ELF-1 (cell line): ENCODE data around the gene PAX3.

ENCODE experiments used
- DNase-seq: peaks from one replicate; pipeline ENCODE4 v3.0.0-alpha.2; 2016; ENCODE audit warnings: low read depth, low spot score

Gene PAX3

GRCh38 chr2:222270396-222270795, 28.4 kb downstream of the PAX3 start:
- DNase-seq: no peak

- no peak for DNase-seq
Observed at GRCh38 chr2:222269132-222269531, 29.7 kb downstream of the PAX3 start.

GRCh38 chr2:222268311-222268990, 30.3 kb downstream of the PAX3 start:
- no peak for DNase-seq

GRCh38 chr2:222264791-222265320, 33.9 kb downstream of the PAX3 start:
- no peak for DNase-seq

- no peak for DNase-seq
Observed at GRCh38 chr2:222261504-222261903, 37.3 kb downstream of the PAX3 start.

- DNase-seq: no peak
Observed at GRCh38 chr2:222257645-222258044, 41.2 kb downstream of the PAX3 start.

- DNase-seq: no peak
Observed at GRCh38 chr2:222256250-222256649, 42.5 kb downstream of the PAX3 start.

GRCh38 chr2:222255090-222255489, 43.7 kb downstream of the PAX3 start:
- no peak for DNase-seq

GRCh38 chr2:222250313-222250712, 48.5 kb downstream of the PAX3 start:
- no peak for DNase-seq

GRCh38 chr2:222249444-222249843, 49.4 kb downstream of the PAX3 start:
- no peak for DNase-seq

GRCh38 chr2:222248818-222249217, 50.0 kb downstream of the PAX3 start:
- DNase-seq: no peak

- DNase-seq: no peak
Observed at GRCh38 chr2:222248256-222248655, 50.5 kb downstream of the PAX3 start.

- no peak for DNase-seq
Observed at GRCh38 chr2:222242532-222242931, 56.3 kb downstream of the PAX3 start.

- peak; percentile 30 for DNase-seq
Observed at GRCh38 chr2:222241128-222241870, 57.5 kb downstream of the PAX3 start.

GRCh38 chr2:222240676-222241049, 58.1 kb downstream of the PAX3 start:
- no peak for DNase-seq

- peak; percentile 61 for DNase-seq
Observed at GRCh38 chr2:222239945-222240675, 58.7 kb downstream of the PAX3 start.

- peak; percentile 41 for DNase-seq
Observed at GRCh38 chr2:222239091-222239490, 59.7 kb downstream of the PAX3 start.

GRCh38 chr2:222238072-222238471, 60.7 kb downstream of the PAX3 start:
- DNase-seq: no peak

- no peak for DNase-seq
Observed at GRCh38 chr2:222232839-222233238, 66.0 kb downstream of the PAX3 start.

- DNase-seq: no peak
Observed at GRCh38 chr2:222232372-222232771, 66.4 kb downstream of the PAX3 start.

GRCh38 chr2:222228054-222228453, 70.7 kb downstream of the PAX3 start:
- DNase-seq: no peak

- DNase-seq: no peak
Observed at GRCh38 chr2:222218786-222219185, 80.0 kb downstream of the PAX3 start.
